Nephron (organoid): ENCODE measurements around the gene DNAH14.

Experiments used
- H3K27ac Mint-ChIP-seq, 3 experiments: 2 replicates each; pipeline ENCODE4 v1.8.0; 2020; ENCODE audit warnings: mixed read lengths in 3 of 3, mild to moderate bottlenecking in 2 of 3, moderate library complexity in 1 of 3
- H3K27me3 Mint-ChIP-seq: 2 replicates; pipeline ENCODE4 v1.8.0; 2021; ENCODE audit warnings: low read depth, mild to moderate bottlenecking, moderate library complexity, mixed read lengths
- H3K36me3 Mint-ChIP-seq: 2 replicates; pipeline ENCODE4 v1.8.0; 2020; ENCODE audit warnings: low read depth, mixed read lengths
- H3K4me1 Mint-ChIP-seq: 2 replicates; pipeline ENCODE4 v1.8.0; 2020; ENCODE audit warnings: mixed read lengths
- H3K4me3 Mint-ChIP-seq, 3 experiments: 2 replicates each; pipeline ENCODE4 v1.8.0; 2020; ENCODE audit warnings: mild to moderate bottlenecking in 3 of 3, mixed read lengths in 3 of 3, moderate library complexity in 2 of 3
- H3K9me3 Mint-ChIP-seq: 2 replicates; pipeline ENCODE4 v1.8.0; 2020; ENCODE audit warnings: mixed read lengths
- CTCF ChIP-seq, 3 experiments: fragments of 200-600 bp; sonication (generic); IDR thresholded peaks; one replicate each; pipeline ENCODE4 v1.5.0; 2021; ENCODE audit warnings: antibody characterized with exemption in 3 of 3; ENCODE audit not compliant: unreplicated experiment in 3 of 3

DNAH14 gene

GRCh38 chr1:225349826-225350225, 420.4 kb downstream of the DNAH14 start:
- TF ChIP-seq CTCF (IDR thresholded peaks at IDR 0.05; ENCODE audit: unreplicated experiment in 3 of 3) = no peak
- H3K36me3 Mint-ChIP-seq = peaks cover 3% of the 10 kb centered on the region
- H3K27me3 Mint-ChIP-seq = no peaks in the 10 kb centered on the region
- H3K27ac Mint-ChIP-seq = no peak overlapping the region
- H3K9me3 Mint-ChIP-seq = peaks cover 11% of the 10 kb centered on the region
- no peak overlapping the region for H3K4me3 Mint-ChIP-seq
- H3K4me1 Mint-ChIP-seq = no peaks in the 10 kb centered on the region

- TF ChIP-seq CTCF (IDR thresholded peaks at IDR 0.05; ENCODE audit: unreplicated experiment in 3 of 3) = no peak
- Mint-ChIP-seq H3K4me3 (no peak overlapping the region), H3K27me3 (no peaks in the 10 kb centered on the region), H3K27ac (no peak overlapping the region), H3K36me3 (peaks cover 3% of the 10 kb centered on the region), H3K9me3 (peaks cover 11% of the 10 kb centered on the region), H3K4me1 (no peaks in the 10 kb centered on the region)
Measured at GRCh38 chr1:225350872-225351271, 421.4 kb downstream of the DNAH14 start.

DNA sequence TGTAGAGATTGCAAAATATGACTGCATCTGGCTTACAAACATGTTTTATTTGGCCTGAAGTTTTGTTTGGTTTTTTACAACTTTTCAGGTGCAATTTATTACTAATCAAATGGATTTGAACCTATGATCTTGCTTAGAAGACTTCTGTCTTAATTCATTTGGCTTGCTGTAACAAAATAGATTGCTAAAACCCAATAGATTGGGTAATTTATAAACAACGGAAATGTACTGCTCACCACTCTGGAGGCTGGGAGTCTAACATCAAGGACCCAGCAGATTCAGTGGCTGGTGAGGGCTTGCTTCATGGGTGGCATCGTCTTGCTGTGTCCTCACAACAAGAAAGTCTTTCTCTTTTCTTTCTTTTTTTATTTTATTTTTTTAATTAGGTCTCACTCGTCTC, 425.4 kb downstream of the DNAH14 start:
- Mint-ChIP-seq H3K27ac (no peak overlapping the region), H3K4me1 (no peaks in the 10 kb centered on the region), H3K36me3 (peaks cover 1% of the 10 kb centered on the region), H3K27me3 (no peaks in the 10 kb centered on the region), H3K9me3 (no peaks in the 10 kb centered on the region), H3K4me3 (no peak overlapping the region)
- TF ChIP-seq CTCF (IDR thresholded peaks at IDR 0.05; ENCODE audit: unreplicated experiment in 3 of 3) = no peak

DNA sequence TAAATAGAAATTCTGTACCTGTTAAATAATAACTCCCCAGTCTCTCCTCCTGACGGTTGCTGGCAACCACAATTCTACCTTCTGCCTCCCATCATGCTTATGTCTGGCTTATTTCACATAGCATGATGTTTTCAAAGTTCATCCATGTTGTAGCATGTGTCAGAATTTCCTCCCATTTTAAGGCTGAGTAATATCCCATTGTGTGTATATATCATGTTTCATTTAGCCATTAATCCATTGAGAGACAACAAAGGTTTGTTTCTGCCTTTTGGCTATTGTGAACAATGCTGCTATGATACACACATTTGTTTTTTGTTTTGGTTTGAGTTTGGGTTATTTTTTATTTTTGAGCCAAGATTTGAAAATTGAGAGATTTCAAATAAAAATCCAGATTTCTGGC, 426.4 kb downstream of the DNAH14 start:
- Mint-ChIP-seq H3K27ac (no peak overlapping the region), H3K9me3 (no peaks in the 10 kb centered on the region), H3K36me3 (peaks cover 4% of the 10 kb centered on the region), H3K27me3 (no peaks in the 10 kb centered on the region), H3K4me1 (no peaks in the 10 kb centered on the region), H3K4me3 (no peak overlapping the region)
- no peak for TF ChIP-seq CTCF (IDR thresholded peaks at IDR 0.05; ENCODE audit: unreplicated experiment in 3 of 3)

- Mint-ChIP-seq H3K9me3 (no peaks in the 10 kb centered on the region), H3K4me1 (no peaks in the 10 kb centered on the region), H3K27me3 (no peaks in the 10 kb centered on the region), H3K4me3 (no peak overlapping the region), H3K27ac (no peak overlapping the region), H3K36me3 (peaks cover 4% of the 10 kb centered on the region)
- TF ChIP-seq CTCF (IDR thresholded peaks at IDR 0.05; ENCODE audit: unreplicated experiment in 3 of 3) = no peak
Measured at GRCh38 chr1:225360119-225360518, 430.6 kb downstream of the DNAH14 start.

DNA sequence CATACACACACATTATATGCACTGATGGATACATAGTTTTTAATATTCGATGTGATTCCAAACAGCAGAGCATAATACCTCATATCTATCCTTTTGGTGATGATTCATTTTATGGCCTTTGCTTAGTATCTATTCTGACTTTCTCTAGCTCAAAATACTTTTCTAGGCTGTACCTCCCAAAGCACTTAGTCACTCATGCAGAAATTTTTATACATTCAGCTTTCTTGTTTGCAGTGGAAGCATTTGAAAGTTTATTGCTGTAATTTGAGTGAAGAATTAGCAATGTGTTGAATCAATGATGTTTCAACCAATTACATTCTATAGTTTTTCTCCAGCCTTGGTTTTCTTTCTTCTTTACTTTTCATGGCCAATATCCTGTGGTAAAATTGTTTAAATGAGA, 431.7 kb downstream of the DNAH14 start:
- TF ChIP-seq CTCF (IDR thresholded peaks at IDR 0.05; ENCODE audit: unreplicated experiment in 3 of 3) = no peak
- Mint-ChIP-seq H3K27me3 (no peaks in the 10 kb centered on the region), H3K36me3 (peaks cover 4% of the 10 kb centered on the region), H3K9me3 (no peaks in the 10 kb centered on the region), H3K4me3 (no peak overlapping the region), H3K27ac (no peak overlapping the region), H3K4me1 (no peaks in the 10 kb centered on the region)
